ENCODE data around the gene TRIM14. TPM values are rescaled to one million over a fixed set of nuclear protein-coding genes. Genes with fewer than 3 reads are reported as not detected.
"Not testable (repeated sequence)": the region's sequence is repeated elsewhere in the genome, so short reads cannot be mapped to it uniquely, and the experiment has no call there.

The TRIM14 gene
- total RNA-seq, 1 experiment from 2014 or later: 8.6 TPM

GRCh38 chr9:98108531-98109031 lies 10.4 kb downstream of the TRIM14 start:
- DNase-seq (ENCODE audit: low read depth): no peak

GRCh38 chr9:98107926-98108325 lies 11.1 kb downstream of the TRIM14 start:
- no peak for DNase-seq (ENCODE audit: low read depth)

GRCh38 chr9:98105006-98105405 lies 14.0 kb downstream of the TRIM14 start:
- DNase-seq (ENCODE audit: low read depth): no peak

GRCh38 chr9:98104445-98104881 lies 14.6 kb downstream of the TRIM14 start:
- no peak for DNase-seq (ENCODE audit: low read depth)

- no peak for DNase-seq (ENCODE audit: low read depth)
Observed at GRCh38 chr9:98101868-98102273, 17.2 kb downstream of the TRIM14 start.

GRCh38 chr9:98101416-98101815 lies 17.6 kb downstream of the TRIM14 start:
- no peak for DNase-seq (ENCODE audit: low read depth)

- no peak for DNase-seq (ENCODE audit: low read depth)
Observed at GRCh38 chr9:98100456-98100855, 18.6 kb downstream of the TRIM14 start.

- DNase-seq (ENCODE audit: low read depth): no peak
Observed at GRCh38 chr9:98099898-98100297, 19.1 kb downstream of the TRIM14 start.

- no peak for DNase-seq (ENCODE audit: low read depth)
Observed at GRCh38 chr9:98099346-98099745, 19.7 kb downstream of the TRIM14 start.

GRCh38 chr9:98097836-98098235 lies 21.2 kb downstream of the TRIM14 start:
- DNase-seq (ENCODE audit: low read depth): no peak

- DNase-seq (ENCODE audit: low read depth): no peak
Observed at GRCh38 chr9:98096091-98096490, 22.9 kb downstream of the TRIM14 start.

GRCh38 chr9:98095401-98095800 lies 23.6 kb downstream of the TRIM14 start:
- DNase-seq (ENCODE audit: low read depth): no peak

GRCh38 chr9:98094851-98095250 lies 24.2 kb downstream of the TRIM14 start:
- DNase-seq (ENCODE audit: low read depth): no peak

- DNase-seq (ENCODE audit: low read depth): no peak
Observed at GRCh38 chr9:98094316-98094715, 24.7 kb downstream of the TRIM14 start.

GRCh38 chr9:98092613-98092931 lies 26.4 kb downstream of the TRIM14 start:
- no peak for DNase-seq (ENCODE audit: low read depth)

- no peak for DNase-seq (ENCODE audit: low read depth)
Observed at GRCh38 chr9:98091735-98092612, 27.0 kb downstream of the TRIM14 start.

- not testable (repeated sequence) for DNase-seq (ENCODE audit: low read depth)
Observed at GRCh38 chr9:98090674-98091073, 28.3 kb downstream of the TRIM14 start.

GRCh38 chr9:98087420-98088354 lies 31.3 kb downstream of the TRIM14 start:
- no peak for DNase-seq (ENCODE audit: low read depth)

- no peak for DNase-seq (ENCODE audit: low read depth)
Observed at GRCh38 chr9:98086461-98086860, 32.6 kb downstream of the TRIM14 start.

- peak; percentile 46 for DNase-seq (ENCODE audit: low read depth)
Observed at GRCh38 chr9:98085944-98086343, 33.1 kb downstream of the TRIM14 start.

GRCh38 chr9:98085058-98085457 lies 34.0 kb downstream of the TRIM14 start:
- DNase-seq (ENCODE audit: low read depth): no peak

GRCh38 chr9:98084396-98084795 lies 34.6 kb downstream of the TRIM14 start:
- no peak for DNase-seq (ENCODE audit: low read depth)
